Large intestine (tissue), 3 donors: Measurements from ENCODE around the gene MOV10. TPM values are rescaled to one million over a fixed set of nuclear protein-coding genes. Genes with fewer than 3 reads are reported as not detected.

ENCODE experiments used
- DNase-seq, 2 donors: peaks; one replicate each; pipeline versions ENCODE4 v3.0.0 to v3.0.0-alpha.2; 2013
- H3K27ac ChIP-seq: one replicate; pipeline ENCODE4 v1.5.1; 2013; ENCODE audit warnings: low read length
- H3K27me3 ChIP-seq: 2 replicates; pipeline ENCODE4 v1.6.1; 2013; ENCODE audit warnings: low read length; ENCODE audit not compliant: control insufficient read depth, insufficient read depth
- H3K36me3 ChIP-seq: 2 replicates; pipeline ENCODE4 v1.6.1; 2013; ENCODE audit warnings: low read length; ENCODE audit not compliant: control insufficient read depth, insufficient read depth
- H3K4me1 ChIP-seq: one replicate; pipeline ENCODE4 v1.6.1; 2013; ENCODE audit warnings: low read length; ENCODE audit not compliant: control insufficient read depth, insufficient read depth
- H3K4me3 ChIP-seq: one replicate; pipeline ENCODE4 v1.5.1; 2013; ENCODE audit warnings: low read length
- H3K9me3 ChIP-seq: one replicate; pipeline ENCODE4 v1.6.1; 2013; ENCODE audit warnings: mild to moderate bottlenecking, low read depth, low read length, moderate library complexity; ENCODE audit not compliant: control insufficient read depth
- WGBS: methylation state at CpG from one replicate; pipeline ENCODE4 v1.1.5; 2013; ENCODE audit warnings: low lambda C conversion rate; ENCODE audit not compliant: insufficient coverage; 5-methylcytosine and 5-hydroxymethylcytosine counted together
- polyA plus RNA-seq: library from polyadenylated mRNA; unstranded; fragments of 120-200 nt; gene quantifications from one replicate; pipeline ENCODE4 v1.2.1, GENCODE V29; 2013

The MOV10 gene
- polyA plus RNA-seq, 1 donor = 141 TPM

DNA sequence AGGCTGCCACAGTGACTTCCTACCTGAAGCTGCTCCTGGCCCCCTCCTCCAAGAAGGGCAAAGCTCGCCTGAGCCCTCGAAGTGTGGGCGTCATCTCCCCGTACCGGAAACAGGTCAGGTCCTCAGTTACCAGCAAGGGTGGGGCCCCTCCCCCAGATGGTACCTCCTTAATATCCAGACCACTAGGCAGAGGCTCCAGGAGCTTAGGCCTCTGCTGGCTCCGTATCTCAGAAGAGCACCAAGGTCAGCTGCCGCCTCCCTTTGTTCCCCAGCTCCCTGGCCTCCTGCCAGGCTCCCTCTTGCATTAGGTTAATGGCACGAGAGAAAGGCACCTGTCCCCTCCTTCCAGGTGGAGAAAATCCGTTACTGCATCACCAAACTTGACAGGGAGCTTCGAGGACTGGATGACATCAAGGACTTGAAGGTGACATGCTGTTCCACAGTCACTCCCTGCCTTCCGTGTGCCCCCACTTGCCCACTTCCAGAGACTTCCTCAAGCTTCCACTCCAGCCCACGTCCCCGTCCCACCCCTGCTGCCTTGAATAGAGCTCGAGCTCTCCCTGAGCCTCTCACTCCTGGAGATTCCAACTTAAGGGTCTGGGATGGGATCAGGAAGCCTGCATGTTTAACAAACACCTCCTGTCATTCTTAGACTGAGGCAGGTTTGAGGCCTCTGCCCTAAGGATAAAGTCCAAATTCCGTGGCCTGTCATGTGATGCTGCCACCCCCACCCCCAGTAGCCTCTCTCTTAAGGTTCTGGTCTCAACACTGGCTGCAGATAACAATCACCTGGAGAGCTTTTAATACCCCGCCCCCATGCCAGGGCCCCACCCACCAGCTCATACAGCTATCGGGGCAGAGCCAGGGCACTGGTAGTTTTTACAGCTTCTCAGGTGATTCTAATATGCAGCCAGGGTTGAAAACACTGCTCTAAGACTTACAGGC lies 24.2 kb downstream of the MOV10 start:
- Histone ChIP-seq H3K27me3 (no peaks in the 10 kb centered on the region), H3K9me3 (no peaks in the 10 kb centered on the region), H3K27ac (peak overlapping the region; percentile 98), H3K36me3 (peaks cover 87% of the 10 kb centered on the region), H3K4me1 (peaks cover 66% of the 10 kb centered on the region), H3K4me3 (peak overlapping the region; percentile 2)
- WGBS = no CpG with 5 or more reads among the region's 17 CpGs
- peak; percentile 95 to 98 for DNase-seq

DNA sequence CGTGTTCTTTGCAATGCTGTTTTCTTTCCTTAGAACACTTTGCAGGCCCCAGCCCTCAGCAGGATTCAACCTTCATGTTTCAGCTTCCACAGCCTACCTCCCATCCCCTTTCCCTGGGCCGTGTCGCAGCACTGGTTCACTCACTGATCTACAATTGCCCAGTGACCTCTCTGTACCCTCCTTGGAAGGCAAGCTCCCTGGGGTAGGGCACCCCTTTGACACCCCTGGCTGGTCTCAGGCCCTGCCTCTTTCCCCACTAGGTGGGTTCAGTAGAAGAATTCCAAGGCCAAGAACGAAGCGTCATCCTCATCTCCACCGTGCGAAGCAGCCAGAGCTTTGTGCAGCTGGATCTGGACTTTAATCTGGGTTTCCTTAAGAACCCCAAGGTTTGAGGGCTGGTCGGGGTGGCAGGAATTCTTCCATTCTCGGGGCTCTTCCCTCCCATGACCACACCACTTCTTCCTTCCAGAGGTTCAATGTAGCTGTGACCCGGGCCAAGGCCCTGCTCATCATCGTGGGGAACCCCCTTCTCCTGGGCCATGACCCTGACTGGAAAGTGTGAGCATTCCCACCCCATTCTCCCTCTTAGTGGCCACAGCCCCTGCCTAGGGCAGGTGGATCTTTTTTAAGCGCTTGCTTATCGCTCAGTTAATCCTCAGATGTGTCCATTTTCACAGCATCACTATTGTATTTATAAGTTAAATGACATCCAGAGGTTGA lies 25.1 kb downstream of the MOV10 start:
- peak in 1 of 2 donors; percentile 64 for DNase-seq
- no CpG with 5 or more reads among the region's 13 CpGs for WGBS
- Histone ChIP-seq H3K27me3 (no peaks in the 10 kb centered on the region), H3K4me3 (no peak overlapping the region), H3K9me3 (no peaks in the 10 kb centered on the region), H3K4me1 (peaks cover 75% of the 10 kb centered on the region), H3K27ac (peak overlapping the region; percentile 98), H3K36me3 (peaks cover 78% of the 10 kb centered on the region)

DNA sequence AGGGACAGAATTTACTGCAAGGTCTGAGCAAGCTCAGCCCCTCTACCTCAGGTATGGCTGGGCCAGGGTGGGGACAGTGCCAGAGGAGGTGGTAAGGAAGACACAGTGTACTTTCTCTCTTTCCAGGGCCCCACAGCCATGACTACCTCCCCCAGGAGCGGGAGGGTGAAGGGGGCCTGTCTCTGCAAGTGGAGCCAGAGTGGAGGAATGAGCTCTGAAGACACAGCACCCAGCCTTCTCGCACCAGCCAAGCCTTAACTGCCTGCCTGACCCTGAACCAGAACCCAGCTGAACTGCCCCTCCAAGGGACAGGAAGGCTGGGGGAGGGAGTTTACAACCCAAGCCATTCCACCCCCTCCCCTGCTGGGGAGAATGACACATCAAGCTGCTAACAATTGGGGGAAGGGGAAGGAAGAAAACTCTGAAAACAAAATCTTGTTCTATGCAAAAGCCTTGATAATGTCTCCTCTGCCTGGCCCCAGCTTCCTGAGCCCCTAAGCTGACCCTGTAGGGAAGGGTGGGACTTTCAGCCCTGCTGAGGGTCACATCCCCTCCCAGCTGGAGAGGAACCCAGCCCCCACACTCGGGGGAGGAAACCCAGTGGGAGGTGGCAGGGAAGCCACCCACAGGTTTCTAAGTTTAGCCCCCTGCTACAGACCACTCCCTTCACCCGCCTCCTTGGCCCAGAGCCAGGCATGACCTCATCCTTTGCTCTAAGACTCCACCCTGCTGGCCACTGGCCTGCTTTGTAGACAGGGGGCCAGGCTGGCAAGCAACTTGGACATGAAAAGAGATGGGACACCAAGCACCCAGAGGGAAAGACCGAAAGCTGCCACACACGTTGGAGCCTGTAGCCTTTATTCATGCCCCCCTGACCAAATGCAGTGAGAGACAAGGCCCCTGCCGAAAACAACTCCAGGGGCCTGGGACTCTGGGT lies 26.1 kb downstream of the MOV10 start:
- no peak overlapping the region for H3K4me3 ChIP-seq
- peak overlapping the region; percentile 98 for H3K27ac ChIP-seq
- peaks cover 79% of the 10 kb centered on the region for H3K4me1 ChIP-seq
- H3K27me3 ChIP-seq = no peaks in the 10 kb centered on the region
- peaks cover 68% of the 10 kb centered on the region for H3K36me3 ChIP-seq
- WGBS = no CpG with 5 or more reads among the region's 7 CpGs
- peak; percentile 95 to 96 for DNase-seq
- H3K9me3 ChIP-seq = no peaks in the 10 kb centered on the region

- 100% methylated on average over 1 of the region's 17 CpGs for WGBS
- Histone ChIP-seq H3K36me3 (peaks cover 59% of the 10 kb centered on the region), H3K4me3 (no peak overlapping the region), H3K4me1 (peaks cover 85% of the 10 kb centered on the region), H3K9me3 (no peaks in the 10 kb centered on the region), H3K27ac (peak overlapping the region; percentile 98), H3K27me3 (no peaks in the 10 kb centered on the region)
- DNase-seq = no peak
These were observed 27.0 kb downstream of the MOV10 start for GRCh38 chr1:112701227-112702066.

DNA sequence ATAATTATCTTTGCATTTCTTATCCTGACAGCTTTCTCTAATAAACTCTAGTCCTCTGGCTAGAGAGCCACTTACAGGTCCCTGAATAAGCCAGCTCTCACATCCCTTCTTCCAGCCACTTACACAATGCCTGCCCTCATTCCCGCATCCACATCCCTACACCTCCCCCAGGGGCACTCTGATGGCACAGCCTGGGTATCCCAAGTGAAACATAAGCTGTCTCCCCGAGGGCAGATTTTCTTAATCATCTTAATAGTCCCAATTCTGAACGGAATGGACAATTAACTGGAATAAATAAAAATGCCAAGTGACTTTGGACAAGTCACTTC lies 27.6 kb downstream of the MOV10 start:
- no peak overlapping the region for H3K4me3 ChIP-seq
- H3K9me3 ChIP-seq = no peaks in the 10 kb centered on the region
- H3K36me3 ChIP-seq = peaks cover 53% of the 10 kb centered on the region
- no peaks in the 10 kb centered on the region for H3K27me3 ChIP-seq
- DNase-seq = no peak
- WGBS = no CpG with 5 or more reads among the region's 3 CpGs
- H3K27ac ChIP-seq = peak overlapping the region; percentile 98
- peaks cover 81% of the 10 kb centered on the region for H3K4me1 ChIP-seq

GRCh38 chr1:112702420-112703261 lies 28.2 kb downstream of the MOV10 start:
- DNase-seq = no peak

DNA sequence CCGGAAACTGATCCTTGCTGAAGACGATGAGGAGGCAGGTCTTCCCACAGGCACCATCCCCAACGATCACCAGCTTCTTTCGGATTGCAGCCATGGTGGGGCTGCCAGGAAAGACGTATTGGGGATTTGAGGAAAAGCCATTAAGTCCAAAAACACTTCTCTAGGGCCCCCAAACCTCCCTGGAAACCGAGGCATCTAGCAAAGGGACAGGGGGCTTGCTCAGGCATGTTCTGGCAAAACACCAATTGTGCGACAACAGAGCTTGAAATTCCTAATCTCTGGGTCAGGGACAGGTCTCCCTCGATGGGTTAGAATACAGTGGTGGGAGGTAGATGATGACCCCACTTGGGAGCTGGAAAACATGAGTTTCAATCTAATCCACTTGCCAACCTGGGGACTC lies 29.2 kb downstream of the MOV10 start:
- WGBS = 100% methylated on average over 1 of the region's 8 CpGs

More at GRCh38 chr1:112702420-112703261, 28.2 kb downstream of the MOV10 start:
- peaks cover 76% of the 10 kb centered on the region for H3K4me1 ChIP-seq
- H3K9me3 ChIP-seq = no peaks in the 10 kb centered on the region
- no peak overlapping the region for H3K4me3 ChIP-seq
- H3K27ac ChIP-seq = peak overlapping the region; percentile 98
- peaks cover 51% of the 10 kb centered on the region for H3K36me3 ChIP-seq
- H3K27me3 ChIP-seq = no peaks in the 10 kb centered on the region
- no CpG with 5 or more reads among the region's 12 CpGs for WGBS

GRCh38 chr1:112704391-112704933 lies 30.0 kb downstream of the MOV10 start:
- WGBS = no CpG with 5 or more reads among the region's 7 CpGs
- peaks cover 60% of the 10 kb centered on the region for H3K4me1 ChIP-seq
- H3K36me3 ChIP-seq = peaks cover 37% of the 10 kb centered on the region
- H3K9me3 ChIP-seq = no peaks in the 10 kb centered on the region
- peak overlapping the region; percentile 91 for H3K27ac ChIP-seq
- no peak for DNase-seq
- H3K27me3 ChIP-seq = no peaks in the 10 kb centered on the region
- peak overlapping the region; percentile 97 for H3K4me3 ChIP-seq

More for the DNA sequence above, 29.2 kb downstream of the MOV10 start:
- DNase-seq = no peak
- Histone ChIP-seq H3K36me3 (peaks cover 40% of the 10 kb centered on the region), H3K9me3 (no peaks in the 10 kb centered on the region), H3K27me3 (no peaks in the 10 kb centered on the region), H3K4me3 (no peak overlapping the region), H3K27ac (no peak overlapping the region), H3K4me1 (peaks cover 65% of the 10 kb centered on the region)
